ENCODE measurements around the gene MRC2.

Gene MRC2

GRCh38 chr17:62648956-62649294 is 21.5 kb downstream of the MRC2 start:
- no peak overlapping the region for H3K4me3 ChIP-seq (ENCODE audit: low read depth, low read length)
- H3K36me3 ChIP-seq (replicated peaks): peaks cover 26% of the 10 kb centered on the region
- no peak for TF ChIP-seq CTCF (IDR thresholded peaks at IDR 0.05; ENCODE audit: low read depth, low read length, missing control alignments)
- no peaks in the 10 kb centered on the region for H3K27me3 ChIP-seq (replicated peaks)
- DNase-seq: no peak
- peak overlapping the region; percentile 6 for H3K27ac ChIP-seq
- in situ Hi-C loops (cut with HindIII; ENCODE audit: low pct_ligation_motif_present, low sequenced_read_pairs): no loop called here

DNA sequence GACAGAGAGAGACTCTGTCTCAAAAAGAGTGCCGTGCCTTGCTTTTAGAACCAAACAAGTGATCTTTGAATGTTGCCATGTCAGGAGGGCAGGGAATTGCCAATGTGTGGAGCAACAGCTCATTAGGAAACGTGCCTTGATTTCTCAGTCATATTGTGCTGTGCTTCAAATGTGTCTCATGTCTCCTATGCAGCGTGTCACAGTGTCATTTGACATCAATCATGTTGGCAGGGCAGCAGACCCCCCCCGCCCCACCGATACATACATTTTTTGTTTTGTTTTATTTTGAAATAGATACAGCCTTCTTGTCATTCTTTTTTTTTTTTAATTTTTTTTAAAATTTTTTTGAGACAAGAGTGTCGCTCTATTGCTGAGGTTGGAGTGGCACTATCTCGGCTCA is 22.1 kb downstream of the MRC2 start:
- Histone ChIP-seq H3K36me3 (replicated peaks) (peaks cover 23% of the 10 kb centered on the region), H3K27me3 (replicated peaks) (no peaks in the 10 kb centered on the region), H3K4me3 (ENCODE audit: low read depth, low read length) (no peak overlapping the region), H3K27ac (no peak overlapping the region)
- in situ Hi-C loops (cut with HindIII; ENCODE audit: low pct_ligation_motif_present, low sequenced_read_pairs): no loop called here
- no peak for TF ChIP-seq CTCF (IDR thresholded peaks at IDR 0.05; ENCODE audit: low read depth, low read length, missing control alignments)
- no peak for DNase-seq

GRCh38 chr17:62650587-62650986 is 23.1 kb downstream of the MRC2 start:
- H3K4me3 ChIP-seq (ENCODE audit: low read depth, low read length): no peak overlapping the region

GRCh38 chr17:62652251-62653001 is 25.0 kb downstream of the MRC2 start:
- DNase-seq: peak; percentile 47
- peak overlapping the region; percentile 42 for H3K27ac ChIP-seq
- H3K4me3 ChIP-seq (ENCODE audit: low read depth, low read length): peak overlapping the region; percentile 51
- TF ChIP-seq CTCF (IDR thresholded peaks at IDR 0.05; ENCODE audit: low read depth, low read length, missing control alignments): no peak
- no peaks in the 10 kb centered on the region for H3K27me3 ChIP-seq (replicated peaks)
- in situ Hi-C loops (cut with HindIII; ENCODE audit: low pct_ligation_motif_present, low sequenced_read_pairs): no loop called here
- H3K36me3 ChIP-seq (replicated peaks): peaks cover 11% of the 10 kb centered on the region

More at GRCh38 chr17:62650587-62650986, 23.1 kb downstream of the MRC2 start:
- TF ChIP-seq CTCF (IDR thresholded peaks at IDR 0.05; ENCODE audit: low read depth, low read length, missing control alignments): no peak
- peaks cover 18% of the 10 kb centered on the region for H3K36me3 ChIP-seq (replicated peaks)
- in situ Hi-C loops (cut with HindIII; ENCODE audit: low pct_ligation_motif_present, low sequenced_read_pairs): no loop called here
- no peak overlapping the region for H3K27ac ChIP-seq
- DNase-seq: no peak
- no peaks in the 10 kb centered on the region for H3K27me3 ChIP-seq (replicated peaks)

GRCh38 chr17:62653002-62653825 is 25.7 kb downstream of the MRC2 start:
- peak; percentile 18 for TF ChIP-seq CTCF (IDR thresholded peaks at IDR 0.05; ENCODE audit: low read depth, low read length, missing control alignments)
- DNase-seq: no peak
- Histone ChIP-seq H3K4me3 (ENCODE audit: low read depth, low read length) (peak overlapping the region; percentile 51), H3K27ac (peak overlapping the region; percentile 42), H3K27me3 (replicated peaks) (no peaks in the 10 kb centered on the region), H3K36me3 (replicated peaks) (peaks cover 13% of the 10 kb centered on the region)
- in situ Hi-C loops (cut with HindIII; ENCODE audit: low pct_ligation_motif_present, low sequenced_read_pairs): no loop called here

Data from brain microvascular endothelial cell (primary cell).